ENCODE results near the gene PRKCB.

- TF ChIP-seq EP300 (IDR thresholded peaks at IDR 0.05) (no peak), CTCF (IDR thresholded peaks at IDR 0.05) (no peak)
These were observed 117.7 kb downstream of the PRKCB start for GRCh38 chr16:23953476-23953875.

Data from ovary (tissue), 3 donors.